NCI-H748 treated with DMSO at 0.1 percent for 48 hours (cell line): Measurements from ENCODE around the gene ACSF3.

Source experiments
- DNase-seq: peaks from one replicate; lab custom pipeline; 2025; lab: John Stamatoyannopoulos, UW

The ACSF3 gene

GRCh38 chr16:89095491-89095951 is 1.9 kb downstream of the ACSF3 start:
- DNase-seq, result no peak

DNA sequence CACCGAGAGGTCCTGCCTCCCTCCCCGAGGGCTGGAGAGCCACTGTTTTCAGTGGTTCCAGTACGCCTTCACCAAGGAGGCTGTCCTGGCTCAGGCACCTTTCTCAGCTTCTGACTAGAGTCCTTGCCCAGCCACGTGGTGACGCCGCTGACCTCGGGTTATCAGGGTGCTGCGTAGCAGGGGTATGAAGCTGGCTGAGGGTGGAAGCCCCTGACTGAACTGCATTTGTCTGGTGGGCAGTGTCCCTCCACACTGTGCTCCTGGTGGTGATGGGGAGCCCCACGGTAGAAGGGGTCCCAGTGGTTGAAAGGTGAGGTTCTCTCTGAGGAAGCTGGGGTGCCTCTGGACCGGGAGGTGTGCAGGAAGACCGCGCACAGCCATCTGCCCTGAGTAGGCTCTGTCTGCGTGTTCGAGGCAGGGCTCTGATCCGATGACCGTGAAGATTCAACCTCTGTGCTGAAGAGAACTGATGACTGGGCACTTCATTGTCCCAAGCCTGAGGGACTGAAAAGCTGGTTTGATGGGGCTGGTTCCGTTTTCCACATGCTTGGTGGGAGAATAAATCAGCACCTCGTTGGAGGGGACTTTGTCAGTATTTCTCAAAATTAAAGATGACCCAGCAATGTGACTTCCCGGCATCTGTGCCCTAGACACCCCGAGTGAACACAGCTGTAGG is 2.5 kb downstream of the ACSF3 start:
- DNase-seq, result no peak

- no peak for DNase-seq
Observed at GRCh38 chr16:89096768-89097391, 3.2 kb downstream of the ACSF3 start.

DNA sequence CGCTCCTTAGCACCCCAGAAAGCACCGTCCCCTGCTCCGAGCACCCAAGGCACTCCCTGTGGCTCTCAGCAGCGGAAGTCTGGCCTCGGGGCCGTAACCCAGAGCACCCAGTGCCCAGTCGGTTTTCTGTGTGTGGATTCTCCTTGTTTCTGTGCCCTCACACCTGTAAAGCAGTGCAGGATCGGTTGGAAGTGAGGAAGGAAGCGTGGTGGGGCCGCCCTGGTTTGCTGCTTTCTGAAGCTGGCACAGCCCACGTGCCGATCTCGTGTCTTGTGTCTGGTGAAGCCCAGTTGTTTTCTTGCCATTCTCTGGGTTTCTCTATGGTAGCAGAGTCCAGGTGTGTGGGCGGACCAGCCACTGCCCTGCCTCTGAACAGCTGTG is 3.7 kb downstream of the ACSF3 start:
- DNase-seq, result no peak

- no peak for DNase-seq
Observed at GRCh38 chr16:89098767-89099430, 5.2 kb downstream of the ACSF3 start.

DNA sequence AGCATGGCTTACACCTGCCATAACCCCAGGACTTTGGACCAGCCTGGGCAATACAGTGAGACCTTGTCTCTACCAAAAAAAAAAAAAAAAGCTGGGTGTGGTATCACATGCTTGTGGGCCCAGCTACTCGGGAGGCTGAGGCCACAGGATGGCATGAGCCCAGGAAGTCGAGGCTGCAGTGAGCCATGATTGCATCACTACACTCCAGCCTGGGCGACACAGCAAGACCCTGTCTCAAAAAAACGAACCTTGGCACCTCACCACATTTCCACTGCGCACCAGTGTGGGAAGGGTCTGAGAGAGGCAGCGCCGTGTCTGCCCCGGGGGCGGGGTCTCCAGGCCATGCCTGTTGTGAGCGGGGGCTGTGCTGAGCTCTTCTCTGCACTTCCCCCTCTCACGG is 6.3 kb downstream of the ACSF3 start:
- no peak for DNase-seq

- DNase-seq, result no peak
Observed at GRCh38 chr16:89100601-89101302, 7.1 kb downstream of the ACSF3 start.

- DNase-seq, result no peak
Observed at GRCh38 chr16:89101303-89102040, 7.8 kb downstream of the ACSF3 start.

DNA sequence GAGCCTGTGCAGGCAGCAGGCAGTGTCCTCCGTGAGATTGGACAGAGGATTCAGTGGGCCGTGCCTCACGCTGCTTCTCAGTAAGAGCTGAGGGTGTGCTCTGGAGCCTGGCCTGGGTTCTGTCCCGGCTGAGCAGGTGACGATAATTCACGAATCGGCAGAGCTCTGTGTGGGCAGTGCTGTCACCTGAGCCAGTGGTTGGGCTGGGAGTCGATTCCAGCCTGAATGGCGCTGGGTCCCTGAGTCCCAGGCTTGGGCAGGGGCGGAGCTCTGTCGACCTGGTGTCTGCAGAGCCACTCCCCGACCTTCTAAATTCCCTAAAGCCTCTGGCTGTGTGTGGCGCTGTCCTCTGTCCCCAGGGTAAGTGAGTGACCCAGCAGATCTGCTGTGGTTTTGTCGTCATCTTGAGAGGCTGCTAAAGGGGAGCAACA is 8.4 kb downstream of the ACSF3 start:
- DNase-seq, result no peak

- no peak for DNase-seq
Observed at GRCh38 chr16:89102481-89103073, 8.9 kb downstream of the ACSF3 start.

DNA sequence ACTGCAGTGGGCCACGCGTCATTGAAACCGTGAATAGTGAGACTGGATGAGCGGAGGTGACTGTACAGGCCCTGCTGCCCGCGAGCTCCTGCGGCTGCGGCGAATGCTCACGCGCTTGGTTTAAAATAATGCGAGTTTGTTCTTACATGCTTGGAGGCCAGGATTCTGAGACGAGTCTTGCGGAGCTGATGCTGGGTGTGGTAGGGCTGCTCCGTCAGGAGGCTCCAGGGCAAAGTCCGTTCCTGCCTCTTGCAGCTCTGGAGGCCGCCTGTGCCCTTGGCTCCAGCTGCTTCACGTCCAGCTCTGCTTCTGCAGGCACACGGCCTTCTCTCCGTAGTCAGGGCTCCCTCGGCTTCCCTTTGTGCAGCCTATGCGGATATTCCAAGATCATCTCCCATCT is 9.5 kb downstream of the ACSF3 start:
- no peak for DNase-seq

DNA sequence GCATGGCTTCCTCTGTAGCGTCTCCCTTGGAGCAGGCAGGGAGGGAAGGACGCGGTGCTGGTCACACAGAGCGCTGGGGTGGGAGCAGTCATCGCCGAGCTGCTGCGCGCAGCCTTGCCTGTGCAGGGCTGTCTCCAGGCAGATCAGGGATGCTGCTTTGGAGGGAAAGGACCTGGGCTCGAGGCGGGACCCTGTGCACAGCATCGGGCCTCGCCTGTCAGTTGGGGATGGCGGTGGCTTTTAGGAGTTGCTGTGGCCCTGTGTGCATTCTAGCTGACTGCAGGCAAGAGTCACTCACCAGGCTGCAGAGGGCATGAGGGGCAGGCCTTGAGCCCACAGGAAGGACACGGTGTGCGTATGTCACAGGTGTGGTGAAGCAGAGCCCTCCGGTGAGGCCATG is 10.1 kb downstream of the ACSF3 start:
- no peak for DNase-seq

GRCh38 chr16:89104303-89104702 is 10.7 kb downstream of the ACSF3 start:
- no peak for DNase-seq

DNA sequence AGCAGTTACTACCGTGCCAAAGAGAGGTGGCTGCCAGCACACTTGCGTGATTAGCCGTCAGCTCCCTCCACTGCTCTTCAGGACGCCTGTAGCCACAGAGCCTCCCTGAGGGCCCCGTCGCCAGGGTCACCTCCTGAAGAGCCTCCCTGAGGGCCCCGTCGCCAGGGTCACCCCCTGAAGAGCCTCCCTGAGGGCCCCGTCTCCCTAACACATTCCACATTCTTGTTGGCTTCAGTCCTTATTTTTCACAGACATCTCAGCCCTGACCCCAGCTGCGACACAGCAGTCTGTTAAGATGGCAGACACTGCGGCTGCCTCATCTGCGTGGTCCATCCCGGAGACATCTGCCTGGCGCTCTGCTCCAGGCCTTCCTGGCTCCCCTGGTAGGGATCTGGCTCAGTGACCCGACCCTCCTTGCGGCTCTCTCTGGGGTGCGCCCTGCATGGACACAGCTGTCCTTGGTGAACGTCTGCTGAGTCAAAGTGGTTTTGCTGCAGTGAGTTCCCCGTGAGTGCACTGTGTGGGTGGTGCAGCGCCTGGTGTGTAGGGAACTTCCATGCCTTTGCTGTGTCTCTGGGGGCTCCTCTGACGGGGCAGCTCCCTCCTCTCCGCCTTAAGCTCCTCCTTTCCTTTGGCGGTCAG is 11.4 kb downstream of the ACSF3 start:
- DNase-seq, result no peak

- no peak for DNase-seq
Observed at GRCh38 chr16:89105599-89106151, 12.0 kb downstream of the ACSF3 start.

GRCh38 chr16:89106533-89107202 is 13.0 kb downstream of the ACSF3 start:
- no peak for DNase-seq

DNA sequence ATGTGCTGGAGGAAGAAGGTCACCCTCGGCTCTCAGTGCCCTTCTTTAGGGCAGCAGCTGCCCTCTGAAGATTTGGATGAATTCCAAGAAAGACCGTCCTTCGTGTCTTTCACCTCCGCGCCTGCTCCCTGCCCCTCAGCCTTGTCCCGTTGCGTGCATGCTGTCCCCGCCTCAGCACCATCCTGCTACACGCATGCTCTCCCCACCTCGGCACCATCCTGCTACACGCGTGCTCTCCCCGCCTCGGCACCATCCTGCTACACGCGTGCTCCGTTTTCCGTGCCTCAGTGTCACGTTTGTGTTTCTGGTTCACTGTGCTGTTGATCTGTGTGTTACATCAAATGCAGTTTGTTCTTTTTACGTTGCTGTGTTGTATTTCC is 13.5 kb downstream of the ACSF3 start:
- no peak for DNase-seq

GRCh38 chr16:89108416-89108815 is 14.8 kb downstream of the ACSF3 start:
- no peak for DNase-seq

DNA sequence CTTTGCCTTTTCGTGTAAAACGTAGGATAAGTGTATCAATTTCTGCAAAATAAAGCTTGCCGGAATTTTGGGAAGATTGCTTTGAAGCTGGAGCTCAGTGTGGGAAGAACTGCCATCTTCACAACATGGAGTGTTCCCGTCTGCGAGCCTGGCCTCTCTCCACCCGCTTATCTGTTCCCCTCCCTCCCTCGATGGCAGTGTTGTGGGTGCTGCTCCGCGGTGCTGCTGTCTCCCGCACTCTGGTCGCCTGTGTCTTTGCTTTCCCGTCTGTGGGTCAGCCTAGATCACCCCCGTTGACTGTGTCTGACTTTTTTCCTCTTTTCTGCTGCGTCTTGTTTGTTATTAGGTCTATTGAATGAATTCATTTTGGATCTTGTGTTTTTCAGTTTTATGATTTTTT is 17.0 kb downstream of the ACSF3 start:
- no peak for DNase-seq

DNA sequence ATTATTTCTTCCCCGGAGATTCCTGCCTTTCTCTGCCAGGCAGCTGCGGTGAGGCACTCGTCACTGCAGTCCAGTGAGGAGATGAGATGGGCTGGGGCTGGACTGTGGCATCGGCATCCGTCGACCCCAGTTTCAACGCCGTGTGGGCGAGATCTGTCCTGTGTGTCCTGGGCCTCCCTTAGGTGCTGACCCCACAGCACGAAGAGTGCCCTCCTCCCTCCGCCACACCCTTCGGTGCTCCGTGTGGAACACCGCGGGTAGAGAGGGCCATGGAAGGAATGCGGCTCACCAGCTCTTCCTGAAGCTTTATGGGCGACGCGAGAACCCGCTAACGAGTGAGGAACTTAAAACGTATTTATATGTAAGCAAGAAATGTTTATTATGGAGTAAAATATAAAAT is 17.6 kb downstream of the ACSF3 start:
- no peak for DNase-seq
